ENCODE data around the gene ZNF646.

DNA sequence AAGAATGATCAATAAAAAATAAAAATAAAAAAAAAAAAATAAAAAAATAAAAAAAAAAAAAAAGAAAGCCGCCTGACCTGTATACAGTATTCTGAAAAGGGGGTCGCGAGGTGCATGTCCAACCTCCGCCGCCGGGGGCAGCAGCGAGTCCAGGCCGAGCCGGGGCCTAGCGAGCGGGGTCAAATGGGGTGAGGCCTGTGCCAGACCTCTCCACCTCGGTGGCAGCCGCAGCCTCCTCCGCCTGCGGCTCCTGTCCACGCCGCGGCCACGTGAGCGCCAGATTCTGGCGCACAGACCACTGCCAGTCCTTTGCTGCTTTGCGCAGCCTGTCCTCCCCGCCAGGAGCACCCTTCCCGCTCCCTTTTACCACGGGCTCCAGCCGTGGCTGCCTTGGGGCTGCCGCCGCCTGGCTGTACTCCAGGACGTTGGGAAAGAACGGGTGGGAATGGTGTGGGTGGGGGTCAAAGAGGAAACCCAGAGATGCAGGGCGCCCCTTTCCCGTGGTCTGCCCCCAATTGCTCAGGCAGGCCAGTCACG is 31.5 kb downstream of the ZNF646 start:
- TF ChIP-seq, protein P1, sequence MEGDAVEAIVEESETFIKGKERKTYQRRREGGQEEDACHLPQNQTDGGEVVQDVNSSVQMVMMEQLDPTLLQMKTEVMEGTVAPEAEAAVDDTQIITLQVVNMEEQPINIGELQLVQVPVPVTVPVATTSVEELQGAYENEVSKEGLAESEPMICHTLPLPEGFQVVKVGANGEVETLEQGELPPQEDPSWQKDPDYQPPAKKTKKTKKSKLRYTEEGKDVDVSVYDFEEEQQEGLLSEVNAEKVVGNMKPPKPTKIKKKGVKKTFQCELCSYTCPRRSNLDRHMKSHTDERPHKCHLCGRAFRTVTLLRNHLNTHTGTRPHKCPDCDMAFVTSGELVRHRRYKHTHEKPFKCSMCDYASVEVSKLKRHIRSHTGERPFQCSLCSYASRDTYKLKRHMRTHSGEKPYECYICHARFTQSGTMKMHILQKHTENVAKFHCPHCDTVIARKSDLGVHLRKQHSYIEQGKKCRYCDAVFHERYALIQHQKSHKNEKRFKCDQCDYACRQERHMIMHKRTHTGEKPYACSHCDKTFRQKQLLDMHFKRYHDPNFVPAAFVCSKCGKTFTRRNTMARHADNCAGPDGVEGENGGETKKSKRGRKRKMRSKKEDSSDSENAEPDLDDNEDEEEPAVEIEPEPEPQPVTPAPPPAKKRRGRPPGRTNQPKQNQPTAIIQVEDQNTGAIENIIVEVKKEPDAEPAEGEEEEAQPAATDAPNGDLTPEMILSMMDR (IDR thresholded peaks at IDR 0.05) = peak; percentile 98
- TF ChIP-seq SIN3A (IDR thresholded peaks at IDR 0.05; ENCODE audit: borderline replicate concordance, insufficient read depth, low read depth, low read length) = 0 out of 2 replicates have a peak, but pooled peaks have one; percentile 30

All from Panc1 (cell line).